Upper lobe of left lung (tissue), 6 donors: ENCODE results near the gene TFB1M. TPM values are rescaled to one million over a fixed set of nuclear protein-coding genes. Genes with fewer than 3 reads are reported as not detected.

Source experiments
- ATAC-seq, 2 donors: fragments of 200-7000 bp; cut with Tn5 transposase; one replicate each; pipeline ENCODE4 v1.9.1; 2022; ENCODE audit warnings: mild to moderate bottlenecking in 2 of 2, moderate library complexity in 2 of 2; ENCODE audit not compliant: low FRiP score in 2 of 2
- DNase-seq, 2 donors: peaks; one replicate each; pipeline ENCODE4 v3.0.0-alpha.2; 2019 to 2020
- H3K27ac ChIP-seq, 4 donors: fragments of 200-600 bp; sonication (generic); one replicate each; pipeline ENCODE4 v1.5.1; 2016 to 2019
- H3K27me3 ChIP-seq, 4 donors: fragments of 200-600 bp; sonication (generic); one replicate each; pipeline ENCODE4 v1.5.1; 2017 to 2019
- H3K36me3 ChIP-seq, 4 donors: fragments of 200-600 bp; sonication (generic); one replicate each; pipeline ENCODE4 v1.5.1; 2016 to 2019
- H3K4me1 ChIP-seq, 4 donors: fragments of 200-600 bp; sonication (generic); one replicate each; pipeline ENCODE4 v1.5.1; 2018 to 2019
- H3K4me3 ChIP-seq, 4 donors: fragments of 200-600 bp; sonication (generic); one replicate each; pipeline ENCODE4 v1.5.1; 2017 to 2019; ENCODE audit warnings: mild to moderate bottlenecking in 2 of 4, moderate library complexity in 1 of 4
- H3K9me3 ChIP-seq, 4 donors: fragments of 200-600 bp; sonication (generic); one replicate each; pipeline ENCODE4 v1.5.1; 2018 to 2019
- EP300 ChIP-seq, 4 donors: sonication (generic); formaldehyde crosslinking; IDR thresholded peaks; one replicate each; pipeline ENCODE4 v1.5.1; 2017; ENCODE audit warnings: antibody characterized with exemption in 4 of 4, control low read depth in 2 of 4
- POLR2A ChIP-seq, 4 donors: fragments of 450-650 bp; IDR thresholded peaks; one replicate each; pipeline ENCODE4 v1.5.1; 2016 to 2017; ENCODE audit warnings: antibody characterized with exemption in 4 of 4, mild to moderate bottlenecking in 2 of 4
- POLR2AphosphoS5 ChIP-seq, 2 donors: sonication (generic); formaldehyde crosslinking; IDR thresholded peaks; one replicate each; pipeline ENCODE4 v1.5.1; 2017; ENCODE audit warnings: antibody characterized with exemption in 2 of 2
- WGBS, 2 donors: methylation state at CpG; one replicate each; pipeline ENCODE4 v1.1.5; 2017 to 2018; 5-methylcytosine and 5-hydroxymethylcytosine counted together
- total RNA-seq, 6 donors: library from RNA; depleted of rRNA in 4 of 6; stranded (reverse); fragments of >200 nt in 4 of 6; gene quantifications; one replicate each; pipeline versions ENCODE4 v1.1.0 to v1.2.1, GENCODE V29; 2016 to 2021
- TF ChIP-seq, protein P1 (sequence below), 6 experiments: fragments of 450-650 bp in 4 of 6; fragments of 200-600 bp in 2 of 6; sonication (generic) in 2 of 6; IDR thresholded peaks; one replicate each; pipeline ENCODE4 v1.5.1; 2016 to 2019; ENCODE audit warnings: antibody characterized with exemption in 6 of 6
- donor health status: DM: no; HTN: no; CAD: no; lungs with moderate emphysema.
- donor health status: DM: no; HTN: yes; CAD: no; lungs with severe emphysema.

The TFB1M gene
- total RNA-seq, 6 donors from 2014 or later: 4.2 to 19.6 (median 15.0) TPM

- H3K27me3 ChIP-seq: no peaks in the 10 kb centered on the region
- H3K4me1 ChIP-seq: no peaks in the 10 kb centered on the region
- 75 to 89% methylated on average over 13 of the region's 13 CpGs for WGBS, 2 donors
- H3K9me3 ChIP-seq: no peaks in the 10 kb centered on the region
- H3K36me3 ChIP-seq: no peaks in the 10 kb centered on the region
- ATAC-seq (peak; percentile 35 to 36), DNase-seq (no peak)
- TF ChIP-seq, protein P1, sequence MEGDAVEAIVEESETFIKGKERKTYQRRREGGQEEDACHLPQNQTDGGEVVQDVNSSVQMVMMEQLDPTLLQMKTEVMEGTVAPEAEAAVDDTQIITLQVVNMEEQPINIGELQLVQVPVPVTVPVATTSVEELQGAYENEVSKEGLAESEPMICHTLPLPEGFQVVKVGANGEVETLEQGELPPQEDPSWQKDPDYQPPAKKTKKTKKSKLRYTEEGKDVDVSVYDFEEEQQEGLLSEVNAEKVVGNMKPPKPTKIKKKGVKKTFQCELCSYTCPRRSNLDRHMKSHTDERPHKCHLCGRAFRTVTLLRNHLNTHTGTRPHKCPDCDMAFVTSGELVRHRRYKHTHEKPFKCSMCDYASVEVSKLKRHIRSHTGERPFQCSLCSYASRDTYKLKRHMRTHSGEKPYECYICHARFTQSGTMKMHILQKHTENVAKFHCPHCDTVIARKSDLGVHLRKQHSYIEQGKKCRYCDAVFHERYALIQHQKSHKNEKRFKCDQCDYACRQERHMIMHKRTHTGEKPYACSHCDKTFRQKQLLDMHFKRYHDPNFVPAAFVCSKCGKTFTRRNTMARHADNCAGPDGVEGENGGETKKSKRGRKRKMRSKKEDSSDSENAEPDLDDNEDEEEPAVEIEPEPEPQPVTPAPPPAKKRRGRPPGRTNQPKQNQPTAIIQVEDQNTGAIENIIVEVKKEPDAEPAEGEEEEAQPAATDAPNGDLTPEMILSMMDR (IDR thresholded peaks at IDR 0.05): no peak
- TF ChIP-seq POLR2AphosphoS5 (IDR thresholded peaks at IDR 0.05): no peak
- no peak for TF ChIP-seq POLR2A (IDR thresholded peaks at IDR 0.05)
- TF ChIP-seq EP300 (IDR thresholded peaks at IDR 0.05): no peak
- H3K27ac ChIP-seq: no peak overlapping the region
- H3K4me3 ChIP-seq: no peak overlapping the region
Measured at GRCh38 chr6:155228546-155229166, 85.6 kb downstream of the TFB1M start.

GRCh38 chr6:155227046-155227445 lies 87.2 kb downstream of the TFB1M start:
- WGBS, 2 donors: 85 to 92% methylated on average over 4 of the region's 4 CpGs
- Histone ChIP-seq H3K36me3 (no peaks in the 10 kb centered on the region), H3K4me1 (no peaks in the 10 kb centered on the region), H3K27ac (no peak overlapping the region), H3K27me3 (no peaks in the 10 kb centered on the region), H3K4me3 (no peak overlapping the region), H3K9me3 (no peaks in the 10 kb centered on the region)
- ATAC-seq (no peak), DNase-seq (no peak)
- TF ChIP-seq, protein P1 (IDR thresholded peaks at IDR 0.05): no peak
- TF ChIP-seq POLR2AphosphoS5 (IDR thresholded peaks at IDR 0.05) (no peak), EP300 (IDR thresholded peaks at IDR 0.05) (no peak), POLR2A (IDR thresholded peaks at IDR 0.05) (no peak)

DNA sequence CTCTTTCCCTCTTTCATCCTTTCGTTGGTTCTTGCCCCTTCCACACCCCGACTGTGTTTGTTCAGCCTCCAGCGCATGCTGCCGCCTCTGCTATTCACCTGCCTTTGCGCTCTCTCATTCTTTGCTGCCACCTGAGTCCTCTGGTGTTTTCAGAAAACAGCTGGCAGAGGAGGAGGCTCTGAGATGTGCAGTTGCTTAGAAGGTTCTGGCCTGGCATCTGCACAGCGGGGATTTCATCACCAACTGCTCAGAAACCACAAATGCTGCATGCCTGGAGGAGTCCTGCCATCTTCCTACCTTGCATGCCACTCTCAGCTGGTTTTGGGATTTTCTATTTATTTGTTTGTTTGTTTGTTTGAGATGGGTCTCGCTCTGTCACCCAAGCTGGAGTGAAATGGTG lies 89.7 kb downstream of the TFB1M start:
- Histone ChIP-seq H3K4me1 (no peaks in the 10 kb centered on the region), H3K4me3 (no peak overlapping the region), H3K9me3 (no peaks in the 10 kb centered on the region), H3K27ac (peak overlapping the region in 1 of 4 donors; percentile 75), H3K27me3 (no peaks in the 10 kb centered on the region), H3K36me3 (no peaks in the 10 kb centered on the region)
- WGBS, 2 donors: 87 to 89% methylated on average over 7 of the region's 7 CpGs
- DNase-seq (no peak), ATAC-seq (no peak)
- TF ChIP-seq, protein P1 (IDR thresholded peaks at IDR 0.05): no peak
- no peak for TF ChIP-seq POLR2AphosphoS5 (IDR thresholded peaks at IDR 0.05)
- TF ChIP-seq EP300 (IDR thresholded peaks at IDR 0.05): no peak
- TF ChIP-seq POLR2A (IDR thresholded peaks at IDR 0.05): no peak

- H3K4me1 ChIP-seq: no peaks in the 10 kb centered on the region
- H3K27ac ChIP-seq: peak overlapping the region in 3 of 4 donors; percentile 19 to 75 (median 32)
- H3K27me3 ChIP-seq: no peaks in the 10 kb centered on the region
- H3K9me3 ChIP-seq: no peaks in the 10 kb centered on the region
- DNase-seq (no peak), ATAC-seq (peak in 1 of 2 donors; percentile 27)
- TF ChIP-seq EP300 (IDR thresholded peaks at IDR 0.05) (no peak), POLR2A (IDR thresholded peaks at IDR 0.05) (no peak), POLR2AphosphoS5 (IDR thresholded peaks at IDR 0.05) (no peak)
- TF ChIP-seq, protein P1 (IDR thresholded peaks at IDR 0.05): no peak
- 59 to 60% methylated on average over 12 of the region's 12 CpGs for WGBS, 2 donors
- no peak overlapping the region for H3K4me3 ChIP-seq
- no peaks in the 10 kb centered on the region for H3K36me3 ChIP-seq
Measured at GRCh38 chr6:155223646-155224451, 90.4 kb downstream of the TFB1M start.
